GM18499 (cell line): ENCODE measurements around the gene KPNA1.
"Not testable (repeated sequence)": the region's sequence is repeated elsewhere in the genome, so short reads cannot be mapped to it uniquely, and the experiment has no call there.

Experiments
- ATAC-seq: cut with Tn5 transposase; IDR thresholded peaks from one replicate; pipeline ENCODE4 v1.9.1; 2021; ENCODE audit warnings: moderate number of reproducible peaks; ENCODE audit not compliant: insufficient read depth, unreplicated experiment

KPNA1 gene

GRCh38 chr3:122488262-122488973 is 26.3 kb downstream of the KPNA1 start:
- ATAC-seq = no peak

- no peak for ATAC-seq
Measured at GRCh38 chr3:122484985-122485384, 29.8 kb downstream of the KPNA1 start.

GRCh38 chr3:122481390-122481789 is 33.3 kb downstream of the KPNA1 start:
- ATAC-seq = no peak

- ATAC-seq = no peak
Measured at GRCh38 chr3:122476532-122476931, 38.2 kb downstream of the KPNA1 start.

GRCh38 chr3:122475316-122475715 is 39.4 kb downstream of the KPNA1 start:
- ATAC-seq = no peak

GRCh38 chr3:122469659-122470058 is 45.1 kb downstream of the KPNA1 start:
- ATAC-seq = no peak

- no peak for ATAC-seq
Measured at GRCh38 chr3:122468896-122469533, 45.7 kb downstream of the KPNA1 start.

GRCh38 chr3:122466701-122467240 is 48.0 kb downstream of the KPNA1 start:
- ATAC-seq = no peak

- no peak for ATAC-seq
Measured at GRCh38 chr3:122464659-122465058, 50.1 kb downstream of the KPNA1 start.

GRCh38 chr3:122462406-122462805 is 52.3 kb downstream of the KPNA1 start:
- ATAC-seq = no peak

GRCh38 chr3:122461806-122462205 is 52.9 kb downstream of the KPNA1 start:
- no peak for ATAC-seq

GRCh38 chr3:122458992-122459391 is 55.7 kb downstream of the KPNA1 start:
- ATAC-seq = no peak

- ATAC-seq = no peak
Measured at GRCh38 chr3:122457706-122458105, 57.0 kb downstream of the KPNA1 start.

GRCh38 chr3:122456074-122456473 is 58.7 kb downstream of the KPNA1 start:
- no peak for ATAC-seq

- ATAC-seq = no peak
Measured at GRCh38 chr3:122451371-122451770, 63.4 kb downstream of the KPNA1 start.

GRCh38 chr3:122448218-122448617 is 66.5 kb downstream of the KPNA1 start:
- not testable (repeated sequence) for ATAC-seq

- ATAC-seq = not testable (repeated sequence)
Measured at GRCh38 chr3:122444491-122444887, 70.2 kb downstream of the KPNA1 start.

- ATAC-seq = not testable (repeated sequence)
Measured at GRCh38 chr3:122443762-122444490, 70.8 kb downstream of the KPNA1 start.

GRCh38 chr3:122443090-122443489 is 71.6 kb downstream of the KPNA1 start:
- no peak for ATAC-seq

- no peak for ATAC-seq
Measured at GRCh38 chr3:122435950-122436349, 78.8 kb downstream of the KPNA1 start.

- ATAC-seq = no peak
Measured at GRCh38 chr3:122430371-122430770, 84.4 kb downstream of the KPNA1 start.
